Measurements from ENCODE around the gene ZPR1. TPM values are rescaled to one million over a fixed set of nuclear protein-coding genes. Genes with fewer than 3 reads are reported as not detected.

ZPR1 gene
- total RNA-seq, 1 experiment from 2014 or later: 89.5 TPM

DNA sequence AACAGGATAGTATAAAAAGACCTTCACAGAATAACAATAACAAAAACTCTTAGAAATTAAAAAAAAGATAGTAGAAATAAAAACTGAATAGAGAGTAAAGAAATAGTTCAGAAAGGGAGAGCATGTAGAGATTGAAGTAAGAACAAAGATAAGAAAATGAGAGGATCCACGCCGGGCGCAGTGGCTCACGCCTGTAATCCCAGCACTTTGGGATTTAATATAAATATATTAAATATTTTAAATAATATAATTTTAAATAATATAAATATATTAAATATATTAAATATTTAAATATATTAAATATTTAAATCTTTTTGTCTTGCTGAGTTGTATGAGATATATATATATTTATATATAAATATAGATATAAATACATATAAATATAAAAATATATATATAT is 24.3 kb upstream of the ZPR1 start:
- intact Hi-C loops (cut with micrococcal nuclease): no loop called here

GRCh38 chr11:116811194-116811593 is 23.4 kb upstream of the ZPR1 start:
- POLR2A ChIA-PET (ENCODE audit: unreplicated experiment): no interaction called here
- Histone ChIP-seq H3K36me3 (ENCODE audit: low read depth, low read length) (no peaks in the 10 kb centered on the region), H3F3A (ENCODE audit: low read length, unreplicated experiment) (no peaks in the 10 kb centered on the region), H4K20me1 (ENCODE audit: low read length) (no peaks in the 10 kb centered on the region), H3K9me3 (ENCODE audit: low read length) (no peaks in the 10 kb centered on the region), H3K79me2 (ENCODE audit: low read length) (no peaks in the 10 kb centered on the region), H2AFZ (ENCODE audit: low read length) (0 out of 2 replicates have a peak overlapping the region, but pooled peaks have one; percentile 1), H3K27ac (ENCODE audit: low read length) (no peak overlapping the region), H3K9ac (ENCODE audit: low read length) (no peak overlapping the region), H3K4me3 (ENCODE audit: low read length) (no peak overlapping the region), H3K4me1 (ENCODE audit: insufficient read depth, low read length) (peaks cover 6% of the 10 kb centered on the region; the same call in 1 of the 2 replicates), H3K27me3 (ENCODE audit: low read length) (no peaks in the 10 kb centered on the region), H3K9me2 (replicated peaks; ENCODE audit: low read length) (no peaks in the 10 kb centered on the region; the same call in 1 of the 2 replicates), H3K4me2 (ENCODE audit: low read length) (no peak overlapping the region)
- ATAC-seq (no peak), DNase-seq (no peak)
- no TSS peak for BruUV-seq (replicated peaks)
- no peak for TF ChIP-seq EZH2 (IDR thresholded peaks at IDR 0.05; ENCODE audit: low read length, unreplicated experiment)
- no peak for TF ChIP-seq CTCF (conservative IDR thresholded peaks at IDR 0.05; ENCODE audit: low read depth, low read length)
- no peak for TF ChIP-seq EZH2phosphoT487 (IDR thresholded peaks at IDR 0.05; ENCODE audit: borderline replicate concordance, low read length)
- intact Hi-C loops (cut with micrococcal nuclease): no loop called here
- CTCF ChIA-PET: no interaction called here

More for the DNA sequence above, 24.3 kb upstream of the ZPR1 start:
- Histone ChIP-seq H3K79me2 (ENCODE audit: low read length) (no peaks in the 10 kb centered on the region), H3K27me3 (ENCODE audit: low read length) (no peaks in the 10 kb centered on the region), H3F3A (ENCODE audit: low read length, unreplicated experiment) (no peaks in the 10 kb centered on the region), H3K9me3 (ENCODE audit: low read length) (no peaks in the 10 kb centered on the region), H4K20me1 (ENCODE audit: low read length) (no peaks in the 10 kb centered on the region), H2AFZ (ENCODE audit: low read length) (no peak overlapping the region), H3K4me1 (ENCODE audit: insufficient read depth, low read length) (peaks cover 6% of the 10 kb centered on the region; the same call in 1 of the 2 replicates), H3K4me2 (ENCODE audit: low read length) (no peak overlapping the region), H3K27ac (ENCODE audit: low read length) (no peak overlapping the region), H3K36me3 (ENCODE audit: low read depth, low read length) (no peaks in the 10 kb centered on the region), H3K9ac (ENCODE audit: low read length) (no peak overlapping the region), H3K4me3 (ENCODE audit: low read length) (no peak overlapping the region), H3K9me2 (replicated peaks; ENCODE audit: low read length) (no peaks in the 10 kb centered on the region; the same call in 1 of the 2 replicates)
- DNase-seq: no peak
- ATAC-seq: no peak
- no peak for TF ChIP-seq EZH2 (IDR thresholded peaks at IDR 0.05; ENCODE audit: low read length, unreplicated experiment)
- no peak for TF ChIP-seq EZH2phosphoT487 (IDR thresholded peaks at IDR 0.05; ENCODE audit: borderline replicate concordance, low read length)
- TF ChIP-seq CTCF (conservative IDR thresholded peaks at IDR 0.05; ENCODE audit: low read depth, low read length): no peak
- BruUV-seq (replicated peaks): no TSS peak
- POLR2A ChIA-PET (ENCODE audit: unreplicated experiment): no interaction called here
- CTCF ChIA-PET: interaction anchor here (0.5 kb wide), 1 partner anchor 9 kb away, joined by 3 read pairs; no protein-coding TSS in a partner anchor

DNA sequence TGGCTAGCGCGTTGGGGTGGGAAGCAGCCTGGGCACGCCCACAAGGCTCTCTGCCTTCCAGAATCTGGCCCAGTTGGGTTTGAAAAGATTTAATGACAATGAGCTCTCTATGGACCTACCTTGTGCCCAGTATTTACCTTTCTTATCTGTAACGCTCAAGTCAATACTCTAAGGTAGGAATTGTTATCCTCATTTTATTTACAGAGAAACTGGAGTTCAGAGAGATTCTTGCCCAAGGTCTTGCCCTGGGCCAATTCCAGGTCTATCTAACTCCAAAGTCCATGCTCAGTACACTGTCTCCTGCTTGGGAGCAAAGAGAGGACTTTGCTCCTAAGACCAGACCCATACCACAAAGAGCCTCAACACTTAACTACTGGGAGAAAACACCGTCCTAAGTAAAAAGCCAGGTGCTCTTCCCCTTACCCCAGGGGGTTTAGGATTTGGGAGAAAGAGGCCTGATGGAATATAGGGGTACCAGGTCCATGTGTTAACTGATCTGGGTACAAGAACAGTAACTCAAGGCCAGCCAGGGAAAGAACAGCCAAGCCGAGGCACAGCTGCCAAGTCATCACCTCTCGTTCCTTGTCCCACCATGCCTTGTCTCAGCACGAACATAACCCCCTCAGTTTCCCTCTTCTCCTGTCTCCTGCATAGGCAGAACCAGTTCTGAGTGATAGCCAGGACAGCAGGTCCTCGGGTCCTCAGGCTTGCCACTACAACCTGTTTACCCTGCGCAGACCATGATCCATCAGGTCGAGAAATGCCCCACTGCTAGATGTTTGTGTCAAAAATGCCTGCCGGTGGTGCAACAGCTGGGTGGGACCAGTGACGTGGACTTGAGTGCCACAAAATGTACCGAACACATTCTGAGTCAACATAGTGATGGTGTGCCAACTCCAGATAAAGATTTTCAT is 20.7 kb upstream of the ZPR1 start:
- POLR2A ChIA-PET (ENCODE audit: unreplicated experiment): no interaction called here
- peak; percentile 43 for DNase-seq
- Histone ChIP-seq H3K79me2 (ENCODE audit: low read length) (no peaks in the 10 kb centered on the region), H3K4me2 (ENCODE audit: low read length) (no peak overlapping the region), H2AFZ (ENCODE audit: low read length) (peak overlapping the region; percentile 31), H3K27ac (ENCODE audit: low read length) (no peak overlapping the region), H3F3A (ENCODE audit: low read length, unreplicated experiment) (no peaks in the 10 kb centered on the region), H3K9ac (ENCODE audit: low read length) (no peak overlapping the region), H3K9me3 (ENCODE audit: low read length) (no peaks in the 10 kb centered on the region), H4K20me1 (ENCODE audit: low read length) (no peaks in the 10 kb centered on the region), H3K4me1 (ENCODE audit: insufficient read depth, low read length) (peaks cover 6% of the 10 kb centered on the region; the same call in 1 of the 2 replicates), H3K27me3 (ENCODE audit: low read length) (no peaks in the 10 kb centered on the region), H3K36me3 (ENCODE audit: low read depth, low read length) (no peaks in the 10 kb centered on the region), H3K9me2 (replicated peaks; ENCODE audit: low read length) (no peaks in the 10 kb centered on the region), H3K4me3 (ENCODE audit: low read length) (no peak overlapping the region)
- intact Hi-C loops (cut with micrococcal nuclease): no loop called here
- TF ChIP-seq CTCF (conservative IDR thresholded peaks at IDR 0.05; ENCODE audit: low read depth, low read length): no peak
- TF ChIP-seq EZH2 (IDR thresholded peaks at IDR 0.05; ENCODE audit: low read length, unreplicated experiment): no peak
- no peak for TF ChIP-seq EZH2phosphoT487 (IDR thresholded peaks at IDR 0.05; ENCODE audit: borderline replicate concordance, low read length)
- BruUV-seq (replicated peaks): no TSS peak
- no peak; the same call in 1 of the 2 replicates for ATAC-seq
- CTCF ChIA-PET: no interaction called here

Data from PC-3 (cell line).